Retinal pigment epithelial cell (primary cell): ENCODE results near the gene BTG2.

Source experiments
- DNase-seq: peaks from one replicate; pipeline ENCODE4 v3.0.0-alpha.2; 2010; ENCODE audit warnings: low read depth
- H3K4me3 ChIP-seq: 2 replicates; pipeline ENCODE4 v1.5.1; 2011; ENCODE audit warnings: mild to moderate bottlenecking, low read length, control low read depth, moderate library complexity
- CTCF ChIP-seq: conservative IDR thresholded peaks from 2 replicates; pipeline ENCODE4 v1.5.1; 2011; ENCODE audit warnings: low read depth, low read length, control low read depth, inconsistent platforms

BTG2 gene

GRCh38 chr1:203338335-203339036, 33.2 kb downstream of the BTG2 start:
- TF ChIP-seq CTCF: peak; percentile 97
- H3K4me3 ChIP-seq: no peak overlapping the region
- no peak for DNase-seq

- TF ChIP-seq CTCF: peak; percentile 91
- DNase-seq: no peak
- H3K4me3 ChIP-seq: no peak overlapping the region
Observed at GRCh38 chr1:203340112-203340790, 34.9 kb downstream of the BTG2 start.

- DNase-seq: no peak
- H3K4me3 ChIP-seq: no peak overlapping the region
- TF ChIP-seq CTCF: peak; percentile 90
Observed at GRCh38 chr1:203342192-203342940, 37.0 kb downstream of the BTG2 start.

GRCh38 chr1:203343956-203344754, 38.8 kb downstream of the BTG2 start:
- no peak for DNase-seq
- TF ChIP-seq CTCF: no peak
- no peak overlapping the region for H3K4me3 ChIP-seq

- TF ChIP-seq CTCF: peak; percentile 14
- H3K4me3 ChIP-seq: no peak overlapping the region
- DNase-seq: no peak
Observed at GRCh38 chr1:203346060-203346768, 40.9 kb downstream of the BTG2 start.

- no peak for DNase-seq
- H3K4me3 ChIP-seq: no peak overlapping the region
- no peak for TF ChIP-seq CTCF
Observed at GRCh38 chr1:203346769-203347102, 41.4 kb downstream of the BTG2 start.
